Measurements from ENCODE around the gene NAA20.
A peak's percentile ranks its signal among the peaks of the same experiment; 100 is the strongest.

The NAA20 gene

DNA sequence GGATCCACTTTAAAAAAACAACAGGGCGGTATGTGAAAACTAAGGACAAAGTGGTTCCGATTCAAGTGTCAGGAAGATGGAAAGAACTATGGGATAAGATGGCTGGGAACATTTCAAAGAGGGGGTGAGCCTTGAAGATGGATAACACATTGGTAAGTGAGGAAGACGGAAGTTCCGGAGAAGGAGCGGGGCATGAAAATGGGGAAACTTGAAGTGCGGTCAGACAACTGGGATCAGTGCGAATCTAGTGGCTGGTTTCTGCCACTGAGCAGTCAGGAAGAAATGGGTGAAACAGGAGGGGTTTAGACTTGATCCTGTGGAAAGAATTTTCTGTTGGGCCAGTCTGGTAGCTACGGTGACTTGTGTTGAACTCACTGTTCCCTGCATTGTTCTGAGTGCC is 1.2 kb downstream of the NAA20 start:
- DNase-seq (ENCODE audit: low read depth in 2 of 2, low spot score in 1 of 2) = no peak

DNA sequence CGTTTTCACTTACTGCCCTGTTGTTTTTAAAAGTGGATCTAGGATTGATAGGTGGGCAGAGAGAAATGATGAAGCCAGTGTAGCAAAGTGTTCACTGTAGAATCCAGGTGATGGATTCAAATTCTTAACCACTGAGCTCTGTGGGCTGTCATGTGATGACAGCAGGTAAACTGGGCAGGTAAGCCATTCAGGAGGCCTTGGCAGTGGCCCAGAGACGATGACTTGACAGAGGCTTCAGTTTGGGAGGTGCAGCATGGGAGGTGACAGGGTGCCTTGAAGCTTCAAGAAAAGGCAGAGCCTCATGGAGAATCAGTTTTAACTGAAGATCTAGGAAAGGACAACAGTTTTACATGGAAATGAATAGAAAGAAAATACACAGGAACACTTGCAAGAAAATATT is 2.0 kb downstream of the NAA20 start:
- DNase-seq (ENCODE audit: low read depth in 2 of 2, low spot score in 1 of 2) = no peak

DNA sequence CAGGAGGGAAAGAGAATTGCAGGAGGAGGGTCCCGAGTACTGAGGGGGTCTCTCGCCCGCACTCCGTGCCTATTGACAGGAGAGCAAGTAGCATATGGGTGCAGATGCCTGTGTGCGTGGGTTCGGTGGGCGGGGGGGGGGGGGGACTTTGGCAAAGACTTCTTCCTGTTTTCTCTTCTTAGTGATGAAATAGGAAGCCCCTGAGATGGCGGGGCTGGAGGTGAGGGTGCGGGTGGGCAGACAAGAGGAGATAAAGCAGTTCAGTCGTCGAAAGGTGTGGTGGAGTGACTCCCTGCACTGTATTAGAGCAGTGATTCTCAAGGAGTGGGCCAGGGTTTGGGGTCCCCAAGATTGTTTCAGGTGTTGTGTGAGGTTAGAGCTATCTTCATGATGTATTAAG is 3.7 kb downstream of the NAA20 start:
- no peak for DNase-seq (ENCODE audit: low read depth in 2 of 2, low spot score in 1 of 2)

DNA sequence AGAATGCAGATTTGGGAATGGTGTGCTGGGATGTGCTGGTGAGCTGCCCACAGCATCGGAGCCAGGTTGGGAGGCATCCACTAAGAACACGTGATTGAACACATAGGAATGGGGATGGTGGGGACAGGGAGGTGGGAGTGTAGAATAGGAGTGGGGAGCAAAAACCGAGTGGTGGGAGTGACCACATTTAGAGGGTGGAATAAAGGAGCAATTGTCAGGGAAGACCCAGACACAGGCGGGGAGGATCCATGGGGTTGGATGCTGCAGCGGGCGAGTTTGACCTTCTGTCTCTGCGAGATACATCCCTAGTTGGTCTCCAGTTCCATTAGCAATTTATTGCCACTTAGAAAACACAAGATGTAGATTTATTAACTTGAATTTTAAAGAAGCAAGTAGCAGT is 4.7 kb downstream of the NAA20 start:
- DNase-seq (ENCODE audit: low read depth in 2 of 2, low spot score in 1 of 2) = no peak

DNA sequence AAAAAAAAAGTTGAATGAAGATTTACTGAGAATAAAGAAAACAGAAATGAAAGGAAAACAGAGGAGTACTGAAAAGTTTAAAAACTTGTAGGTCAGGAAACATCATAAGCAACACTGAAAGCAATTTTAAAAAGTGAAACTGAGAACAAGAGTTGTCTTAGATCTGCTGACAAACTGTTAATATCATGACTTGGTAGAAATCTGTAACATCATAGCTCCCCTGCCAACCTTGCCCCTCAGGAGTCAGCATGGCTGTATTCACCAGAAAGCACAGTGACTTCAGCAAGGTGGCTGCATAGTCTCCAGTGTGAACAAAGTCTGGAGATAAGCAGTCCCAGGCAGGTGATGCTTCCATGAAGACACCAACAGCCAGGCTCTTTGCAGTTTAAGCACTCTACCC is 5.3 kb downstream of the NAA20 start:
- no peak for DNase-seq (ENCODE audit: low read depth in 2 of 2, low spot score in 1 of 2)

DNA sequence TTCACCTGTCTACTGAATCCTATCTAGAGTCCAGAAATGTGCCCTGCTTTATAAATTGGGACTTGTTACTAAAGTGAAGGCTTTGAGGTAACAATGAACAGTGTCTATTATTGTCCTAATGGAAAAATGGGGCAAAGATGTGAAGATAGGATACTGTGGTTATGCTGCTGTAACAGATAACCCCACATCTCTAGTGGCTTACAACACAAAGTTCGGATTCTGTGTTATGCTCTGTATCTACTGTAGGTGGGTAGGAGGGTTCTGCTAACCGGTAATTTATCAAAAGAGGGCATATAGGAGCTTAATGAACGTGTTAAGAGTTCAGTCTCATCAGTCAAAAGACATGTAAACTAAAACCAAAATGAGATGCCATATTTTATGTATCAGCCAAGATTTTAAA is 6.2 kb downstream of the NAA20 start:
- DNase-seq (ENCODE audit: low read depth in 2 of 2, low spot score in 1 of 2) = no peak

DNA sequence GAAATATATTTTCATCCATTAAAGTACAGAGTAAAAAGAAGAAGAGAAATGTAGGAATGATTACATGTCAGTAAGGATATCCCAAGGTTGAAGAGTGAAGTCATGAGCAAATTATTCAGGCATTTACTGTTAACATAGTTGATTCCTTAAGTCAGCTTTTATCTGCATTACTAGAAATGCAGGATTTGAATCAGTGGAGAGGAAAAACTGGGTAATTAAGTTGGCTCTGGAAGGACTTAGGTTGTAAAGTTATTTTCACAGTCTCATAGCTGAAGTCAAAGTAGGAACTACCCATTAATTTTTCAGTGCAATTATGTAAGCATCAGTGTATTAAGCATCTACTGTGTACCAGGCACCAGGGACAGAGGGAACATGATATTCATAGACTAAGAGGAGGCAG is 7.8 kb downstream of the NAA20 start:
- DNase-seq (ENCODE audit: low read depth in 2 of 2, low spot score in 1 of 2) = no peak

DNA sequence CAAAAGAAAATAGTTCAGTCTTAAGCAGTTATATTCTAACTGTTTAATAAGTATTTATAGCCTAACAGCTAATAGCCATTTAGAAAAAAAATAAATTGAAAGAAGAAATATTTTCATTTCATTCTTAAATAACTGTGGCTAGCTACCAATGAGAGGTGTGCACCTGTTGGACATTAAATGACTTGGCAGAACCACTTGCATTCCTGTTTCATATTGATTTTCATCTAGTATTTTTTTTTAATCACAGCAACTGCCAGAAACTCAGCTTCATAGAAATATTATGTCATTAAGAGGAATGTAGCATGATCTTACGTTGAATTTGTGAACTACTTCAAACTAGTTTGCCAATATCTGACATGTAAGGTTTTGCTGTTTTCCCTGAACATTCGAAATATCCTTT is 10.1 kb downstream of the NAA20 start:
- no peak for DNase-seq (ENCODE audit: low read depth in 2 of 2, low spot score in 1 of 2)

DNA sequence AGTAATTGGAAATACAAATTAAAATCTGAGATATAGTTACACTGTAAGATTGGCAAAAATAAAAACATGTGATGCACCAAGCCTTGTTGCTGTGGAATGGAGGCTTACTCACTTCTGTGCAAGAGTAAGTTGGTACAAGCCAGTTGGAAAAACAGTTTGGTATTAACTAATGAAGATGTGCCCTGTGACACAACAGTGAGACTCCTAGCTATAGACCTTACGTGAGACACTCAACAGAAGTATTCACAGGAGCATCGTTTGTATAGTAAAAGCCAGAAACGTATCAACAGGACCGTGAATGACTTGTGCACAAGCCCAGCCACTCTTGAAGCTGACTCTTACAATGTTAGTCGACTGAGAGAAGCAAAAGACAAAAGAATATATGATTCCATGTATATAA is 14.6 kb downstream of the NAA20 start:
- DNase-seq (ENCODE audit: low read depth in 2 of 2, low spot score in 1 of 2) = no peak

DNA sequence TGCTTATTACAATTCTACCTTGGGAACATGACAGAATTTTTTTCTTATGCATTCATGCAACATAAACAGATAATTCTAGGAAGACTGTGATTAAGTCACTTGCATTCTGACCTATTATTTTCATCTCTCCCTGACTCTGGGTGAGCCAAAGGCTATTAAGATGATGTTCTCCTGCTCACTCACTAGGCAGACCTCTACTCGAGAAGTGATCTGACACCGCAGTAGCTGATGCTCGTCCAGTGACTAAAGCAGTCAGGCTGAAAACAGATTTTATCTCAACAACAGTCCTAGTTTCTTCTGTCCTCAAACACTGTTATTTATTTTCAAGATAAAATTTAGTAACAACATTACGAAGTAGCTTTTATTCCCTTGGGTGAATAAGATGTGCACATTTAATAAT is 17.3 kb downstream of the NAA20 start:
- DNase-seq (ENCODE audit: low read depth in 2 of 2, low spot score in 1 of 2) = no peak

DNA sequence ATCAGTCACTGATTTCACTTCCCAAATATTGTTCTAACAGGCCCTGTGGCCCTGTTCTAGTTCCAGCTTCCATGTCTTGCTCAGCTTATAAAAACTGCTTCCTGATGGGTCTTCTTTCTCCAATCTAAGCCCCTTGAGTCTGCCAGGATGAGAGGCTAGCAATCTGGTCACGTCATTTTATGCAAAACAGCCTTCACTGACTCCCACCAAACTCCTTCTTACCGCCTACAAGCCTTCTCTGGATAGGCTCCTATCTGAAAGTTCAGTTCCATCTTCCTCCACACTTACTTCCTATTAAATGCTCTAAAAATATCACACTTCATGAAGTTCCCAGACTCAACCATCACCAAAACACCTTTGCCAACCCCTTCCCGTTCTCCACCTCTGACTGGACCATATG is 19.6 kb downstream of the NAA20 start:
- DNase-seq (ENCODE audit: low read depth in 2 of 2, low spot score in 1 of 2) = no peak

DNA sequence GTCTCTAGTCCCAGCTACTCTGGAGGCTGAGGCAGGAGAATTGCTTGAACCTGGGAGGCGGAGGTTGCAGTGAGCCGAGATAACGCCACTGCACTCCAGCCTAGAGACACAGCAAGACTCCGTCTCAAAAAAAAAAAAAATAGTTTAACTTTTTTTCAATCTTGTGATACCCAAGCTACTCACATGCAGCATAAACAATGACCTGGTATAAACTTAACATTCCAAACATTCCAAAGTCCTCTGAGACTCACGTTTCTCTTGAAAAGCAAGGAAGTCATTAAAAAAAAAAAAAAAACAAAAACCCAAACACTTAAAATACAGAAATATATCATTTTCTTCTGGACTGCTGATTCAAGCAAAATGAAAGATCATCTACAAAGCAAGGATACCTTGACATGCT is 20.8 kb downstream of the NAA20 start:
- no peak for DNase-seq (ENCODE audit: low read depth in 2 of 2, low spot score in 1 of 2)

DNA sequence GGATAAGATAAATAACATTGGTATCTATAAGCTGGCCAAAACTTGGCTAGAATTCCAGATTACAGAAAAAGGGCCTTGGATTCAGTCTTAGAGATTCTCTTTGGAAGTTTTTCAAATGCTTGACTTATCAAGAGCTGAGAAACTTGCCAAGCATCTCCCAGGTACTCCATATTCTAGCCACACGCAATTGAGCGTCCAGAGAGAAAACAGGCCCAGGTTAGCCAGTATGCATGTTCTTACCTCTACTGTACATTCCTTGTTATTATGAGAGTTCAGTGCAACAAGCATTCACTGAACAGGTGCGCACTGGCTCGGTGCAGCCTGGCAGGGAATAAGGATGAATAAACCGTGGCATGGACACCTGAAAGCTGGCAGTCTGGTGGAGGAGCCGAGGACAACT is 21.4 kb downstream of the NAA20 start:
- no peak for DNase-seq (ENCODE audit: low read depth in 2 of 2, low spot score in 1 of 2)

DNA sequence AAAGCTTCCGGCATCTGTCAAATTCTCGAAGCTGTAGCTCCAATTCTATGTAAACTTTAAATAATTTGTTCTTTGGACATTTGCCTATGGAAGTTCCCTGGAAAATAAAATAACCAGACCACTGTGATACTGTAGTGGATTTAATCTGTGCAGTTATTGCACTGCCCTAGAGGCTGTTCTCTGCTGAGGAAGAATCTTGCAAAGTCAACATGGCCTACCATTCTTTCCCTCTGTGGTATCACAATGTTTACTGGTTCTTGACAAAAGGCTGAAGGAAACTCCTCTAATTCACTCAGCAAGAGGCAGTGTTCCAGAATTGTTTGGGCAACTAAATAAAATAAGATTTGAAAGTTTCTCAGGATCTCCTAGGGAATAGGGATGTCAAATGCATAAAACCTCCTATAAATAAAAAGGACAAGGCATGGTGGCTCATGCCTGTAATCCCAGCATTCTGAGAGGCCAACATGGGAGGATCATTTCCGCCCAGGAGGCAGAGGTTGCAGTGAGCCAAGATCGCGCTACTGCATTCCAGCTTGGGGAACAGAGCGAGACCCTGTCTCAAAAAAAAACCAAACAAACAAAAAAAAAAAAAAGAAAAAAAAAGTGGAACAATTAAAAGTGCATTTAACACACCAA is 22.7 kb downstream of the NAA20 start:
- DNase-seq (ENCODE audit: low read depth in 2 of 2, low spot score in 1 of 2) = no peak

DNA sequence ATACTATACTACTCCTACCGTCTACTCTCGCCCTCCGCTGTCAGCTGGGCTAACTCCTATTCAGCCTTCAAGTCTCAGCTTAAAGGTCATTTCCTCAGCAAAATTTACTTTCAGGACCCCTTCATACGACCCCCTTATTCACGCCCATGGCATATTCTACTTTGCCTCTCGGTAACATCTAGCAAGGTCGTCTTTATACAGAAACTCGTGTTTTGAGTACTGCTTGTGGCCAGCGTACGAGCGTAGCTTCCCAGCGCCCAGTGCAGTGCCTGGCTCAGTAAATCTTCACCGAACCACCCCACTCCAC is 34.6 kb downstream of the NAA20 start:
- no peak for DNase-seq (ENCODE audit: low read depth in 2 of 2, low spot score in 1 of 2)

DNA sequence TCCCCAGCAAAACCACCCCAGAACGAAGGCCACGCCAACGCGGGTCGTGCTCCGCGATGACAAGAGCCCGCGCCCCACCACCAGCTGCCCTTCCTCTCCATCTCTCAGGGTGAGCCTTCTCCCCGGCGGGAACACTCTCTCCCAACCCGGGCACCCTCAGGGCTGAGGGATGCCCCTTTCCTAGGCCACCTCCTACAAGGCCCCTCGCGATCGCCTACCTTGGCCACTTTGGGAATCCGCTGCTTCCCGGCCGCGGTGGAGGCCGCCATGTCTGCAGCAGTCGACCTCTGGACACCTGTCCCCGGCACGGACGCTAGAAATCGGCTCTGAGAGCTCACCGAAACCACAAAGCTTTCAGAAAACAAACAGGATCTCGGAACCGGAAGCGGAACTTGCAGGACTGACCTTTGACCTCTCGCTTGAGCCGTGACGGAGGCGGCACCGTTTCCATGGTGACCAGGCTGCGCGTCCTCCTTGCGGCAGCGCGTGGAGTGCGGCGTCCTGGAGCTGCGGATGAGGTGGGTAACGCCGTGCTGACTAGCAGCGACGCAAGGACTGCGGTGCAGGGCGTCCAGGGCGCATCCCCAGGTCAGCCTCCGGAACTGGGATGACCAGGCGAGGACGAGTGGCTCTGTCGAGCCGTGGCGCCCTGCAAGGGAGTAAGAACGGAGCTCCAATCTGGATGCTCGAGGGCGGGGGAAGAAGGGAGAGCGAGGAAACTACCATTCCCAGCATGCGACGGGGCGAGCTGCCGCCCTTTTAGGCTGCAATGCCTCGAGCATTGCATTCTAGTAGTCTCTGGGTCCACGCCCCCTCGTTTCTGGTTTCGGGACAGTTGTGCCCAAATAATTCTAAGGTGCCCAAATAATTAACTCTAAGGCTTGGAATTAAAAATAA is 35.2 kb downstream of the NAA20 start, which contains the start of the genes CFAP61 and CRNKL1:
CFAP61 (plus strand) TSS at position 459 of the 897 bp plus-strand sequence. CDS start 4,122 bp downstream, outside the sequence.
CRNKL1 (minus strand) TSS at position 393 of the 897 bp plus-strand sequence; CDS start at position 269, 124 bp downstream.
- DNase-seq (ENCODE audit: low read depth in 2 of 2, low spot score in 1 of 2) = peak; percentile 91 to 95

DNA sequence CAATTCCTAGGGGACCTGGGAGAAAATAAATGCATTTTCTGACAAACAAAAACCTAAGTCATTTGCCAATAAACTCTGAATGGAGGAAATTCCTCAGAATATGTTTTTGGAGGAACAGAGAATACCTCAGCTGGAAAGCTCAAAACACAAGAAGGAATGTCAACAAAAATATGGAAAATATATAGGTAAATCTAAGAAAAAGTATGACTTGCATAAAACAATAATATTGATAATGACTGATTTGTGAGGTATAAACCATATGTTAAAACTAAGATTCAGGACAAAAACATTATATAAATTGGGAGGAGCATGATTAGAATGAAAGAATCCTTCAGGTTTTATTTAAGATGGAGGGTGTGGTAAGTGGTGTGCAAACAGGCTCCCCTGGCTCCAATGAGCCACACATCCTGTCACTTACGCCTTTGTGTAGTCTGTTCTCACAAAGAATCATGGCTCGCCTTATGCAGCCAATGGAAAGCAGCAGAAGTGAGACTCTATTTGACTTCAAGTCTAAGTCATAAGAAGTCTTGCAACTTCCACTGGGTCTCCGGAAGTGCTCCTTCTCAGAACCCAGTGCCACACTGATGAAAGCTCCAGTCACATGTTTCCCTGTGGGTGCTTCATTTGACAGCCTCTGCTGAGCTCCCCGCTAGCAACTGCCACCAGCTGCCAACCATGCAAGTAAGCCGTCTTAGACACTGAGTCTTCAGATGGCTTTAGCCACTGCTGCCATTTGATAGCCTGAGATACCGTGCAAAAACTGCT is 43.3 kb downstream of the NAA20 start:
- DNase-seq (ENCODE audit: low read depth in 2 of 2, low spot score in 1 of 2) = no peak

DNA sequence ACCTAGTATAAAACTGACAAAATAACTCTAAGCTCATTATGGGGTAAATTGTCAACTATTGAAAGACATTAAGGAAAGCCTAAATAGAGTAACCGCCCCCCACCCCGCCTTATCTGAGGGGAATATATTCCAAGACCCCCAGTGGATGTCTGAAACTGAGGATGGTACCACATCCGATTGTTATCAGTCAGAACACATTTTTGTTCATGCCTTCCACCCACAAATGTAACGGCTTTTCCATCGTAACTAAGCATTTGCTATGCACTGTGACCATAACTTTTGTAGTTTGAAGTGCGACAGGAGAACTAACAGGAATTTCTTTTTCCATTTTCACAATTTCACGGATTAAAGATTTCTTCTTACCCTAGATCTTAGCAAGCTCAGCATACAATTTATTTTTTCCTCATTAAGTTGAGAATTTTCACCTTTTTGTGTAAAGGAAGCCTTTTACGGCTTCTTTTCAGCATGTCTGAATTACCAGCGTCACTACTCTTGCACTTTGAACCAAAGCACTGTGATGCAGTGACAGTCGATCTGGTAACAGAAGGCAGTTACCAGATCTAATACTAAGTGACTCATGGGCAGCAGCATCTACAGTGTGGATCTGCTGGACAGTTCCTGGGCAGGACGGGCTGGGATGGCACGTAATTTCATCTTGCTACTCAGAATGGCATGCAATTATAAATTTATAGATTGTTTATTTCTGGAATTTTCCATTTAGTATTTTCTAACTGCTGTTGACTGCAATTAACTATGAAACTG is 47.0 kb downstream of the NAA20 start:
- DNase-seq (ENCODE audit: low read depth in 2 of 2, low spot score in 1 of 2) = no peak

DNA sequence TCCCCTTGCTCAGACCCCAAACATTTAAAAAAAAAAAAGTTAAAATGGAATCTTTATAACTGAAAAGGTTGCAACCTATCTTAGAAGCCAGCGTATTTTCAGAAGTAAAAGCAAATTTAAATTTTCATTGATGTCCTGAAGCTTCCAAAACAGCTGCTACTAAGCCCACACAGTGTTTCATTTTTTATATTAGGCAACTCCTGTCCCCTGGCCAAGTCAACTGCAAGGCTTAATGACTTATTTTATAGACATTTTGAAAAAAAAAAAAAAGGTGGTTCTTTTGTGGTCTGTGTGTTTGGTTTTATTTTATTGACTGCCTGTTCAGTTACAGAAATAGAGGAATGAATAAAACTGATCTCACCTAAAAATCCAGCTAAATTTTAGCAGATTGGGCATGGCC is 48.2 kb downstream of the NAA20 start:
- no peak for DNase-seq (ENCODE audit: low read depth in 2 of 2, low spot score in 1 of 2)

DNA sequence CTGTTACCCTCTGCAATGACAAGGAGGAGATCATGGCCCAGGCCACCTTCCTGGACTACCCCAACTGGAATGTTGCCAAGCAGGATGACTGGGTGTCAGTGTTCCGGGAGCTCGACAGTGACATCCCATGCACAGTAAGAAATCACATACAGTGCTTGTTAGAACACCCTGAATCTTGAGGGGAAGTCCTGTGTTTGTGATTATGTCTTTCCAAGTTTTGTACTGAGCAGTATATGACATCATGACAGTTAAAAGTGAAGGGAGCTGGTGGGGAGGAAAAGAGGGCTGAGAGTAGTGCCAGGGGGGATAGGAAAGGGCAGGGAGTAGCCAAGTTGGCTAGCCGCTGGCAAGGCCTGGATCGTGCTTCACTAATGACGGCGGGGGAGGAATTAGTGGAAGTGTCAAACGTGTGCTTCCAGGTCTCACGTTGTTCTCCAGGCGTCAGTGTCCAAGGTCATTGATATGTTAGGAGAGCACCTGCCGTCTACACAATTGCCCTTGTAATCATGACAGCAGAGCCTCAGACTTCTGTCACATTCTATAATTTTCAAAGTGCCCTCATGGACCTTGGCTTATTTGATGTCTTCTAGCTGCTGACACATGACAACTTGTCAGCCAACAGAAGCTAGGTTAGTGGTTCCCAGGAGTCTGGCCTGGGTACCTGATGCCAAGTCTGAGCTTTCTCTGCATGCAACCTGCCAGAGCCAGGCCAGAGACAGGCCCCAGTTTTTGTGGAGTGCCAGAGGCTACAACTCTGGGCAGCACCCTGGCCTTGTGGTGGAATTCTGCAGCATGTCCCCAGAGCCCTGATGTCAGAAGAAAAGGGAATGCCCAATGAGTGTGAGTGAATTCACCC is 53.9 kb downstream of the NAA20 start:
- DNase-seq (ENCODE audit: low read depth in 2 of 2, low spot score in 1 of 2) = no peak
